ENCODE measurements around the gene MRPL23. TPM values are rescaled to one million over a fixed set of nuclear protein-coding genes. Genes with fewer than 3 reads are reported as not detected.

Gene MRPL23
- total RNA-seq, 1 experiment from 2014 or later, result 76.3 TPM

GRCh38 chr11:1926156-1927025 lies 20.7 kb upstream of the MRPL23 start:
- Histone ChIP-seq H3F3A (ENCODE audit: insufficient read depth, low read depth) (no peaks in the 10 kb centered on the region), H3K4me1 (replicated peaks; ENCODE audit: insufficient read depth) (no peaks in the 10 kb centered on the region), H3K9me2 (ENCODE audit: insufficient read depth) (no peaks in the 10 kb centered on the region), H3K27me3 (ENCODE audit: insufficient read depth, low read depth) (no peaks in the 10 kb centered on the region), H3K36me3 (ENCODE audit: low read depth) (no peaks in the 10 kb centered on the region), H3K79me2 (ENCODE audit: low read depth) (no peaks in the 10 kb centered on the region), H3K4me2 (no peak overlapping the region), H3K27ac (no peak overlapping the region), H3K9me3 (ENCODE audit: insufficient read depth, low read depth) (no peaks in the 10 kb centered on the region), H2AFZ (no peak overlapping the region), H3K4me3 (no peak overlapping the region), H4K20me1 (ENCODE audit: insufficient read depth) (no peaks in the 10 kb centered on the region)
- no peak for TF ChIP-seq EZH2 (IDR thresholded peaks at IDR 0.05; ENCODE audit: low read depth)
- TF ChIP-seq CTCF (conservative IDR thresholded peaks at IDR 0.05), result no peak
- no TSS peak for BruUV-seq (replicated peaks)
- POLR2A ChIA-PET (ENCODE audit: unreplicated experiment), result no interaction called here
- intact Hi-C loops (cut with micrococcal nuclease; ENCODE audit: unreplicated experiment), result no loop called here
- CTCF ChIA-PET, result no interaction called here
- no peak for DNase-seq

- POLR2A ChIA-PET (ENCODE audit: unreplicated experiment), result no interaction called here
- TF ChIP-seq EZH2 (IDR thresholded peaks at IDR 0.05; ENCODE audit: low read depth) (no peak), CTCF (conservative IDR thresholded peaks at IDR 0.05) (no peak)
- Histone ChIP-seq H3K36me3 (ENCODE audit: low read depth) (no peaks in the 10 kb centered on the region), H3K9me2 (ENCODE audit: insufficient read depth) (no peaks in the 10 kb centered on the region), H3K27me3 (ENCODE audit: insufficient read depth, low read depth) (peaks cover 5% of the 10 kb centered on the region; the same call in 1 of the 2 replicates), H2AFZ (no peak overlapping the region), H3F3A (ENCODE audit: insufficient read depth, low read depth) (no peaks in the 10 kb centered on the region), H3K4me1 (replicated peaks; ENCODE audit: insufficient read depth) (no peaks in the 10 kb centered on the region), H3K27ac (no peak overlapping the region), H3K4me3 (no peak overlapping the region), H3K9me3 (ENCODE audit: insufficient read depth, low read depth) (no peaks in the 10 kb centered on the region), H3K4me2 (no peak overlapping the region), H3K79me2 (ENCODE audit: low read depth) (no peaks in the 10 kb centered on the region), H4K20me1 (ENCODE audit: insufficient read depth) (no peaks in the 10 kb centered on the region)
- intact Hi-C loops (cut with micrococcal nuclease; ENCODE audit: unreplicated experiment), result no loop called here
- DNase-seq, result no peak
- CTCF ChIA-PET, result no interaction called here
- BruUV-seq (replicated peaks), result no TSS peak
These were observed 19.9 kb upstream of the MRPL23 start for GRCh38 chr11:1927026-1927847.

- Histone ChIP-seq H2AFZ (no peak overlapping the region), H3K9me3 (ENCODE audit: insufficient read depth, low read depth) (no peaks in the 10 kb centered on the region), H3K27ac (no peak overlapping the region), H3K9me2 (ENCODE audit: insufficient read depth) (no peaks in the 10 kb centered on the region), H4K20me1 (ENCODE audit: insufficient read depth) (no peaks in the 10 kb centered on the region), H3K27me3 (ENCODE audit: insufficient read depth, low read depth) (peaks cover 5% of the 10 kb centered on the region; the same call in 1 of the 2 replicates), H3K36me3 (ENCODE audit: low read depth) (no peaks in the 10 kb centered on the region), H3K4me3 (no peak overlapping the region), H3K4me1 (replicated peaks; ENCODE audit: insufficient read depth) (no peaks in the 10 kb centered on the region), H3K79me2 (ENCODE audit: low read depth) (no peaks in the 10 kb centered on the region), H3K4me2 (no peak overlapping the region), H3F3A (ENCODE audit: insufficient read depth, low read depth) (no peaks in the 10 kb centered on the region)
- POLR2A ChIA-PET (ENCODE audit: unreplicated experiment), result no interaction called here
- BruUV-seq (replicated peaks), result no TSS peak
- DNase-seq, result no peak
- CTCF ChIA-PET, result no interaction called here
- TF ChIP-seq CTCF (conservative IDR thresholded peaks at IDR 0.05), result no peak
- intact Hi-C loops (cut with micrococcal nuclease; ENCODE audit: unreplicated experiment), result no loop called here
These were observed 19.2 kb upstream of the MRPL23 start for GRCh38 chr11:1927848-1928469.
